A549 treated with AZD2906 at 1 μM for 4 hours (cell line): Measurements from ENCODE around the gene ZNF354C. TPM values are rescaled to one million over a fixed set of nuclear protein-coding genes. Genes with fewer than 3 reads are reported as not detected.

Experiments used
- total RNA-seq: library from RNA; stranded (reverse); fragments of 200-300 nt; extraction: Qiagen RNA extraction; gene quantifications from 5 replicates; pipeline ENCODE4 v1.2.3, GENCODE V29; 2022

The ZNF354C gene
- total RNA-seq, result 0.45 to 0.81 TPM (median 0.78 TPM) in 5 replicates

GRCh38 chr5:179060116-179061008 is at the start of gene ZNF354C:
TSS of gene ZNF354C (plus strand) at chr5:179060373. CDS start at chr5:179062069, 1,696 bp downstream.

GRCh38 chr5:179023528-179024189 is 36.5 kb upstream of the ZNF354C start, which contains the start of gene ZNF879:
TSS of gene ZNF879 (plus strand) at chr5:179023804. CDS start at chr5:179025005, 1,201 bp downstream.

Other genes with a start within 250 kb of the ZNF354C start
- gene ZNF354B, start 200.4 kb upstream of the ZNF354C start, total RNA-seq, result 4.1 to 5.4 TPM (median 4.6 TPM) in 5 replicates
- not detected in 5 replicates for gene ZFP2, start 164.5 kb upstream of the ZNF354C start, total RNA-seq
- not detected in 5 replicates for gene ZNF454, start 119.2 kb upstream of the ZNF354C start, total RNA-seq
- not detected in 5 replicates for gene GRM6, start 65.1 kb upstream of the ZNF354C start, total RNA-seq
- gene ZNF879, start 36.6 kb upstream of the ZNF354C start, total RNA-seq, result 0.48 to 0.77 TPM (median 0.52 TPM) in 5 replicates